GM03348 (cell line): ENCODE results near the gene GALNT1.

Source experiments
- DNase-seq: peaks from one replicate; pipeline ENCODE4 v3.0.0; 2012; ENCODE audit warnings: low spot score

Gene GALNT1

GRCh38 chr18:35673682-35674081, 92.1 kb downstream of the GALNT1 start:
- DNase-seq: no peak

DNA sequence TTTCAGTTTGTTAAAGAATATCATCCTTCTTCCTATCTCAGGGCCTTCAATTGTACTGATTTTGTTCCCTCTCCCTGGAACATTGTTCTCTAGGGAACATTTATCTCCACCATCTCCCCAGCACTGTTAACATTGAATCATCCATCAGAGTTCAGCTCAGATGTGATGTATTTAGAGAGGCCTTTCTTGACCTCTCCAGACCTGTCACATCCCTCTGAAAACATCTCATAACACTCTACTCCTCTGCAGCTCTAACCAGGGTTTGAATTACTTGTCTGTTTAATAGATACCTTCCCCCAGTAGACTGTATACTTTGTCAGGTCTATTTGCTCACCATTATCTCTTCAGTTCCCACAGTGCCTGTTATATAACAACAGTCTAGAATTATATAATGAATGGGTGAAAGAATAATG, 98.6 kb downstream of the GALNT1 start:
- no peak for DNase-seq

- DNase-seq: no peak
These were observed 100.8 kb downstream of the GALNT1 start for GRCh38 chr18:35682281-35682867.

DNA sequence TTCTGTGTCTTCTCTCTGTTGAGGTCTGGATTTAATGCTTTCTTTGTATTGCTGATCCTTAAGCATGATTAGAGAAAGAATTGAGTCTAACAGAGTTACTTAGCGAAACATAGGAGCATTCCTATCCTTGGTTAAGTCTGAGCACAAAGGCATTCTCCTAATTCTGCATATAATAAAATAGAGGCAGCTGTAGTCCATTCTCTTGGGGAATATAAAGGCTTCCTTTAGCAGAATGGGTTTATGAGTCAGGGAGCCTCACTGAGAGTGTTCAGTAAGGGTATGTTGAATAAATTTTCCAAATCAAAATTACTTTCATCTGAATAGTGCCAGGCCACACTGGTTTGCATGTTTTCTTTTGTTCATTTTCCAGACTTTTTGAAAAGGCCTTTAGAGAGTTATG, 101.5 kb downstream of the GALNT1 start:
- no peak for DNase-seq

DNA sequence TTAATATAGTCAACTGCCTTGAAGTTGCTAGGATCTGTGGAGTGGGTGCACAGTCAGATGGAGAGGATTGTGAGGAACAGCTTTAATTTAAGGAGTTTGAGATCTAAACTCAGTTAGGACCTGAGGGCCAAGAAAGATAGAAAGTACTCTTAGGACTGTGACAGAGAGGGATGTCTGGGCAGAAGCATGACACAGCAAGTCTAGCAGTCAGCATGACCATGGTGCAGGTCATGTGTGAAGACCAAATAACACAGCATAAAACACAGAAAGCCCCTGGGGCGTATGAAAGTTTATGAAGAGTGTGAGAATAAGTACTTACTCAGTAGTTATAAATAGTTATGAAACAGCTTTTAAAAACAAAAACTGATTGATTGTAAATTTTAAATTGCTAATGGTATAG, 107.2 kb downstream of the GALNT1 start:
- DNase-seq: no peak

- no peak for DNase-seq
These were observed 108.2 kb downstream of the GALNT1 start for GRCh38 chr18:35689728-35690127.

DNA sequence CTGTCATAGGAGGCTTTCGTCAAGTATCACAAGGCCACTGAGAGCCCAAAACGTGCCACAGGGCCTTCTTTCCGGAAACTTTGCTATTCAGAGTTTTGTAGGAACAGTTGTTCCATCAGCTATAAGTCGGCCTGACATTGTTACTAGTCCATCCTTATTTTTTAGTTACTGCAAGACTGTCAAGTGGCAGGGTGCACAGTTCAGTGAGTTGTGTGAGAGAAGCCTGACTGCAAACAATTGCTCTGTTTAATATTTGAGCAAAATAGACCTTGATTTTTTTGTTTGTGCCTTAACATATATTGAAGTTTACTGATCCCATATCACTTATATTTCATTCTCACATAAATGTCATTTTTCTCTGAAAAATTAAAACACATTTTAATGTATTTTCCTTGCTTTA, 110.1 kb downstream of the GALNT1 start:
- no peak for DNase-seq

GRCh38 chr18:35692866-35693265, 111.3 kb downstream of the GALNT1 start:
- no peak for DNase-seq

DNA sequence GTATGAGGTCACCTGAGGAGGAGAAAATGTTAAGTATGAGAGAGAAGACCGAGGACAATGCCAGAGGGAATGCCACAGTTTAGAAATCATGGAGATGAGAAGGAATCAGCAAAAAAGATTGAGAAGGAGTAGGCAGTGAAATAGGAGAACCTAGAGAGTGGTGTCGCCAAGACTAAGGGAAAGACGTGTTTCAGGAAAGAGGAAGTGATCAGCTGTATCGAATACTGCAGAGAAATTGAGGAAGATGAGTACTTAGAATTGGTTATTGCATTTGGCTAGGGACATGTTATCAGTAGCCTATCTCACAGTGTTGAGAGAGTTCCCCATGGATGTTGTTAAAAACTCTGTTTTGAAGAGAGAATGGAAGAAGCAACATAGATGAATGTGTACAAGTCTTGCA, 112.3 kb downstream of the GALNT1 start:
- DNase-seq: no peak

DNA sequence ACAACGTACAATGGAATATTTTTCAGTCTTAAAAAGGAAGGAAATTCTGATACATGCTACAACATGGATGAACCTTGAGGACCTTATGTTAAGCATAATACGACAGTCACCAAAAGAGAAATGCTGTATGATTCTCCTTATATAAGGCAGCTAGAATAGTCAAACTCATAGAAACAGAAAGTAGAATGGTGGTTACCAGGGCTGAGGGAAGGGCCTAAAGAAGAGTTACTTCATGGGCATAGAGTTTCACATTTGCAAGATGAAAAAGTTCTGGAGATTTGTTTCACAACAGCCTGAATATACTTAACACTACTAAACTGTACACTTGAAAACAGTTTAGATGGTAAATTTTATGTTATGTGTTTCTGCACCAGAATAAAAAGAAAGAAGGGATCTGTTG, 113.3 kb downstream of the GALNT1 start:
- DNase-seq: no peak

- no peak for DNase-seq
These were observed 113.8 kb downstream of the GALNT1 start for GRCh38 chr18:35695384-35695783.

DNA sequence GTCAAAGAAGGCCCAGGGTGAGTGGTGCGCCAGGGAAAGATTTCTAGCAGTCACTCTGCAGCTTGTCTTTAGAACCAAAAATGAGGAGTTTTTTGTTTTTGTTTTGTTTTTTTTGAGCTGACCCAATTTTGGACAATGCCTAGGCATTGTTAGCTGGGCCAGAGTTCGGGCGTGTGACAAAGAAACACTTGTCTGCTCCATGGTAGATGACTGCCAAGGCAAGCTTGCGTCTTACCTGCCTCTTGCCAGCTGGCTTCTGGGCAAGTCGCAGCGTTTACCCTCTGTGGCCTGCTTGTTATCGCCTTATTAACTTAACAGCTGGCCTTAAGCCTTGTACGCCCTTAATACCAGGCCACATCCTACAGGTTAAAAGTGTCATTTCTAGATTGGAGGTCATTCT, 114.3 kb downstream of the GALNT1 start:
- DNase-seq: no peak

DNA sequence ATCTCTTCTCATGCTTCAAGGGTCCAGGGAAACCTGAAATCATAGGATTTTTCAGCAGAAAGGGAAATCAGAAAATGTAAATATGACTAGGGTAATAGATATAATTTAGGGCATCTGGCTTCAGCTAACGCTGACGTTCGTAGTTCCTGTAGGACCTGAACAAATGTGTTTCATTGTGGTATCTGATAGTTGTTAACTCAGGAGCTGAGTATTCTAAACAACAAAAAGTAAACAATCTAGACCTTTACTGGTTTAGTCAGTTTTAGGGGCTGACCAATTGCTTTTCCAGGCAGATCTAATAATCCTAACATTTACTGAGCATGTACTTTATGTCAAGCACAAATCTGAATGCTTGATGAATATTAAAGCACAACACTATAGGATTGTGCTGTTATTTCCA, 114.8 kb downstream of the GALNT1 start:
- DNase-seq: no peak

- no peak for DNase-seq
These were observed 116.3 kb downstream of the GALNT1 start for GRCh38 chr18:35697869-35698268.

DNA sequence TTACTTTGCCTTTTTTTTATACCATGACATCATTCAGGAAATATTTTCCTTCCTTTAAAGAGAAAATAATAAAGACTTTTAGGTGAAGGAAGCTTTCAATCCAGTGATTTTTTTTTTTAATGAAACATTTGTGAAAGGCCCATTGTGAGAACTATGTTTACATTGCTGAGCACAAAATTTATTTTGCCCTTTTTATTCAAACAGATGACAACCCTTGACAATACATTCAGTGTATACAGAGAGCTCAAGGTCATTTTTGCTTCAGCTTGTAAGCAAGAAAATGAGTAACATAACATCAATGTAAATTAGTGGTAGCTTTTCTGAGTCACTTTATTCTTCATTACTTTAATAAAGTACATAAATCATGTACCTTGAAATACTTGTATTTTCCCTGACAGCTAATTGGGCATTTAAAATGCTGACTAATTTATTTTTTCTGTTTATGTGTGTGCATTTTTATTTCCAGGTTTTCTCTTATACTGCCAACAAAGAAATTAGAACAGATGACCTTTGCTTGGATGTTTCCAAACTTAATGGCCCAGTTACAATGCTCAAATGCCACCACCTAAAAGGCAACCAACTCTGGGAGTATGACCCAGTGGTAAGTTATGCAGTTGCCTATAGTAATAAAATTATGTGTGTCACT, 121.6 kb downstream of the GALNT1 start:
- DNase-seq: no peak

- no peak for DNase-seq
These were observed 124.4 kb downstream of the GALNT1 start for GRCh38 chr18:35705988-35706387.

DNA sequence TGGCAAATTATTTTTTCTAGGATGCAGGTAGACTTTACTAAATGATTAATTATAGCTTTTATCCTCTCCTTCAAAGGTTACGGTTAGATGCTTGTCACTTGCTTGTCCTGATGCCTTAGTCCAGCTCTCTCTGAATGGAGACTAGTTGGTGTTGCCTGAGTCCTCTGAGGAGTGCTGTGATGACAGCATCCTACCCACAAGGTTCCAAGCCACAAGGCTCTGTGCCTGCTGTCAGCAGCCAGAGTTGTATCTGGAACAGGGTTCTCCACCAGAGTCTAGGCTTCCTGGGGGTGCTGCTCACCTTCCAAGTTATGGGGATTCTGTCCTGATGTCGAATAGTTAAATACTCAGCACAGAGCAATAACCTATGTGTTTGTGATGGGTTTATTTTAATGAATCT, 125.7 kb downstream of the GALNT1 start:
- no peak for DNase-seq

- DNase-seq: no peak
These were observed 126.1 kb downstream of the GALNT1 start for GRCh38 chr18:35707674-35708073.

GRCh38 chr18:35710581-35710980, 129.0 kb downstream of the GALNT1 start:
- DNase-seq: no peak

DNA sequence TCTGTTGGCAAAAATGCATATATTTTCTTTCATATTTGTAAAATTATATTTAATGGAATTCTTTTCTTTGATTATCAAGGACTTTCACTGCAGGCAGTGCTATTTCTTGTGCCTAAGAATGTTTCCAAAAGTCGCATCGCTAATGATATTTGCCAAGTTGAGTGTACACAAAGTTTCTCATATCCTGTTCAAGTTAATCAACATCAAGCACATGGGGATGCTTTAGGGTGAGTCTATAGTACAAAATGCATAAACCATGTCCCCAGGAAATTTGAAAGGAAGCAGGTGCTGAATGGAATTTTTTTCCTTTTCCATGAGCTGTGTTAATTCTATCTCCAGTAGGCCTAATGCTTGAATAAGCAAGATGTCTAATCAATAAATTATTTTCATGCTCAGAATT, 129.7 kb downstream of the GALNT1 start:
- DNase-seq: no peak

GRCh38 chr18:35713545-35713944, 132.0 kb downstream of the GALNT1 start:
- peak; percentile 65 for DNase-seq

DNA sequence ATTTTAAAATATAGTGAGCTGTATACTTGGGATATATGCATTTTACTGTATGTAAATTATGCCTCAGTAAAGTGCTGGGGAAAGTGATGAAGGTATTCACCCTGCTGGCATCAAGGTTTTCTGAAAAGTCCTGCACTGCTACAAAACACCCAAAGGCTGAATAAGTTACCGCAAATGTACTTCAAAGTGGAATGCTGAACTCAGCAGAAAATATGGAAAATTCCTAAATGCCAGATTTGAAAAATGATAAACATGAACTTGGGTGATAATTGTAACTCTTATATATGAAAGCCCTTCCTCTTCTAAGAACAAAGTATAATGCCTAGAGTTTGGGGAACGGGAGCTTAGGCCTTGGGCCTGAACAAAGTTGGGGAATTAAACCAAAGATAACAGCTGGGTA, 133.0 kb downstream of the GALNT1 start:
- DNase-seq: no peak

DNA sequence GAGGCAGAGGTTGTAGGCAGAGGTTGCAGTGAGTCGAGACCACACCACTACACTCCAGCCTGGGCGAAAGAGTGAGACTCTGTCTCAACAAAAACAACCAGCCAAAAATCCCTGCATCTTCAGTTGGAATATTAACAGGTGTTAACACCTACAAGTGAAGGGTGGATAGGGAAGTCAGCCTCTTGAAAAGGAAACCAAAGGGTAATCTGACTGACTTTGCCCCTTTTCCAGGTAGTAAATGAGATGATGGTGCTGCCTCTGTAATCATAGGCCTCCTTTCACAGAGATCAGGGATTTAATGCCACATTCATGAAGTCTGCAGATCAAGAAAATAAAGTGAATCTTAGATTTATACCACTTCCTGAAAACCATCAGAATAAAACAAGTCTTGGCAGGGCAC, 133.6 kb downstream of the GALNT1 start:
- DNase-seq: no peak

- no peak for DNase-seq
These were observed 134.8 kb downstream of the GALNT1 start for GRCh38 chr18:35716169-35716831.
